Sigmoid colon (tissue), 4 donors: Measurements from ENCODE around the gene AGTR1.

ENCODE experiments used
- CTCF ChIP-seq, 4 experiments: fragments of 450-650 bp in 3 of 4; fragments of 200-600 bp in 1 of 4; IDR thresholded peaks; one replicate each; pipeline ENCODE4 v1.5.1; 2016 to 2019; ENCODE audit warnings: antibody characterized with exemption in 4 of 4, mild to moderate bottlenecking in 3 of 4, moderate library complexity in 2 of 4
- EP300 ChIP-seq, 4 donors: sonication (generic); formaldehyde crosslinking; IDR thresholded peaks; one replicate each; pipeline ENCODE4 v1.6.1; 2017; ENCODE audit warnings: antibody characterized with exemption in 4 of 4
- POLR2A ChIP-seq, 2 donors: fragments of 450-650 bp; IDR thresholded peaks; one replicate each; pipeline ENCODE4 v1.6.1; 2016; ENCODE audit warnings: antibody characterized with exemption in 2 of 2, mild to moderate bottlenecking in 2 of 2, moderate library complexity in 2 of 2
- POLR2AphosphoS5 ChIP-seq, 4 donors: sonication (generic); formaldehyde crosslinking; IDR thresholded peaks; one replicate each; pipeline ENCODE4 v1.6.1; 2017; ENCODE audit warnings: antibody characterized with exemption in 4 of 4

- TF ChIP-seq CTCF (IDR thresholded peaks at IDR 0.05) (no peak), EP300 (IDR thresholded peaks at IDR 0.05) (no peak), POLR2A (IDR thresholded peaks at IDR 0.05) (no peak), POLR2AphosphoS5 (IDR thresholded peaks at IDR 0.05) (no peak)
Measured at GRCh38 chr3:148705314-148705713, 7.6 kb downstream of the AGTR1 start.
